GM19351 (cell line): ENCODE measurements around the gene MMS22L.

Experiments
- ATAC-seq: cut with Tn5 transposase; IDR thresholded peaks from one replicate; pipeline ENCODE4 v1.9.1; 2021; ENCODE audit warnings: mild to moderate bottlenecking, moderate library complexity; ENCODE audit not compliant: unreplicated experiment

The MMS22L gene

GRCh38 chr6:97282726-97283617 is at the start of gene MMS22L:
MMS22L (minus strand) TSS chr6:97283216; CDS start chr6:97282477, 739 bp downstream.
- peak; percentile 93 for ATAC-seq

GRCh38 chr6:97322811-97323210 is 39.8 kb upstream of the MMS22L start:
- ATAC-seq, result no peak

- no peak for ATAC-seq
These were observed 39.2 kb upstream of the MMS22L start for GRCh38 chr6:97322226-97322625.

- no peak for ATAC-seq
These were observed 34.0 kb upstream of the MMS22L start for GRCh38 chr6:97316978-97317377.

GRCh38 chr6:97312241-97312640 is 29.2 kb upstream of the MMS22L start:
- ATAC-seq, result no peak

GRCh38 chr6:97306544-97307320 is 23.7 kb upstream of the MMS22L start:
- no peak for ATAC-seq

- no peak for ATAC-seq
These were observed 22.5 kb upstream of the MMS22L start for GRCh38 chr6:97305414-97306066.

- no peak for ATAC-seq
These were observed 21.7 kb upstream of the MMS22L start for GRCh38 chr6:97304701-97305100.

- ATAC-seq, result peak; percentile 77
These were observed 11.4 kb upstream of the MMS22L start for GRCh38 chr6:97294451-97294850.

GRCh38 chr6:97293198-97293696 is 10.2 kb upstream of the MMS22L start:
- no peak for ATAC-seq

GRCh38 chr6:97292671-97293070 is 9.7 kb upstream of the MMS22L start:
- no peak for ATAC-seq

GRCh38 chr6:97291896-97292295 is 8.9 kb upstream of the MMS22L start:
- no peak for ATAC-seq

GRCh38 chr6:97289332-97289731 is 6.3 kb upstream of the MMS22L start:
- ATAC-seq, result no peak

- ATAC-seq, result no peak
These were observed 5.2 kb upstream of the MMS22L start for GRCh38 chr6:97288188-97288587.

- ATAC-seq, result peak; percentile 2
These were observed 734 bp downstream of the MMS22L start for GRCh38 chr6:97282238-97282725.

GRCh38 chr6:97280766-97281165 is 2.2 kb downstream of the MMS22L start:
- ATAC-seq, result no peak

GRCh38 chr6:97275804-97276203 is 7.2 kb downstream of the MMS22L start:
- no peak for ATAC-seq

- ATAC-seq, result no peak
These were observed 13.2 kb downstream of the MMS22L start for GRCh38 chr6:97269821-97270220.

- ATAC-seq, result no peak
These were observed 20.3 kb downstream of the MMS22L start for GRCh38 chr6:97262676-97263075.

- no peak for ATAC-seq
These were observed 36.2 kb downstream of the MMS22L start for GRCh38 chr6:97246842-97247241.

- no peak for ATAC-seq
These were observed 42.8 kb downstream of the MMS22L start for GRCh38 chr6:97240222-97240621.
